Measurements from ENCODE around the gene NADK2.

Gene NADK2

GRCh38 chr5:36158144-36158543, 83.6 kb downstream of the NADK2 start:
- DNase-seq, result no peak

- DNase-seq, result no peak
Measured at GRCh38 chr5:36156619-36157018, 85.1 kb downstream of the NADK2 start.

DNA sequence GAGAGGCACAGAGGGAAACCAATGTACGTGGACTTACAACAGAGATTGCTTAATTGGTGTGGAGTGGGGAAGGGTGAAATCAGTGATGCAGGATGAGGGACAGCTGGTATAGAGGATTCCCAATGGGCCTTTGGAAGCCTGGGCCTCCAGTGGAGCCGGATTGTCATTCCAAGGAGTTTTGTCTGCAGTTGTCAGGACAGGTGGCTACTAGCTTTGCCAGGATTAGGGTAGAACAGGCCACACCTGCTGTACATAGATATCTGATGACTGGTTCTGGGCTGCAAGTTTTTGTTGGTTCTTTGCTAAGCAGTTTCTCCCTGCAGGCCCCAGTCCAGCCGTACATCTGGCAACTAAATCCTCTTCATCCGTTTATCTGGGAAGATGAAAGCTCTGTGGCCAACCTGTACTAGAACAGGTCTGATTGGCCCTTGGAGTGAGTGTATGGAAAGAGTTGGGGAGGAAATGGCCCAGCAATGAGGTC, 85.6 kb downstream of the NADK2 start:
- DNase-seq, result peak; percentile 32

DNA sequence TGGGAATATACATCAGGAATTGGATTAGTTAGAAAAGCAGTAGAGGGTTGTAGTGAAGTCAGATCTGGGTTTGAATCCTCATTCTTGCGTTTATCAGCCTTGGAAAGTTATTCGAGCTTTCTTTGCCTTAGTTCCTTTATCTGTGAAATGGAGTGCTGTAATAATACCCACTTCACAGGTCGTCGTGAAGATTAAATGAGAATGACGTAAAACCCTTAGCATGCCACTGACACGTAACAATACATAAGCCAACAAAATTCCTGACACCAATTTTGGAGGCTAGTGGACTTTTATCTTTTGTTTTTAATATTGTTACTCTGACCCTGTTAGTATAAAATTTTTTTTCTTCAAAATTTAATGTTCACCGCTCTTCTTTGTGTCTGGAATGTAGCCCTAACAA, 86.4 kb downstream of the NADK2 start:
- DNase-seq, result no peak

DNA sequence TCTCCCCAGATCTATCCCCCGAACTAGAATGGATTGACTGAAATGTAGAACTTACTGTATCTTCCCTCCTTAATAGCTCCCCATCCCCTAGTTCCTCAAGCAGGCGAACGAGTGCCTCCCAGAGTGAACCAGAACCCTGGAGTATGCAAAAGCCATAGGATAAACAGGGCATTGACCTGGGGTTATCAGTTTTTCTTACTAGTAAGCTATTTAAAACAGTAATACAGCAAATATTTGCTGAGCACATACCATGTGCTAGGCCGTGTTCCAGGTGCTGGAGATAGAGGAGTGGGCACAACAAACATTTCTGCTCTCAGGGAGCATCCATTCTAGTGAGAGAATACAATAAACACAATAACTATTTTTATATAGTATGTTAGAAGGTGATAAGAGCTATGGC, 88.0 kb downstream of the NADK2 start:
- no peak for DNase-seq

DNA sequence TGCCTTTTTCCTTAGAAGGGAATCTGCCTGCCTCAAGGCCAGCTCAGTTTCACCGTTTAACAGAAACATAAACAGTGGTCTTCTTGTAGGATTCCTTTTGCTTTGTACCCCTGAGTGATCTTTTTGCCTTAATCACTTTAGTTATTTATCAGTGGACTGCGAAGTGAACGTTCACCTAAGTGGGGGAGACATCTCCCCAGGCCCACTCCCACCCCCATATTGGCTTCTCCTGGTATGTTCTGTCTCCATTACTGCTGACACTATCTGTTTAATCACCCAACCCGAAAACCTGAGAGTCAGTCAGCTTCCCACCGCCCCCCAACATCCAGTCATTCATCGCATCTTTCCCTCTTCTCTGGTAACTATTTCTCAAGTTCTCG, 88.4 kb downstream of the NADK2 start:
- no peak for DNase-seq

DNA sequence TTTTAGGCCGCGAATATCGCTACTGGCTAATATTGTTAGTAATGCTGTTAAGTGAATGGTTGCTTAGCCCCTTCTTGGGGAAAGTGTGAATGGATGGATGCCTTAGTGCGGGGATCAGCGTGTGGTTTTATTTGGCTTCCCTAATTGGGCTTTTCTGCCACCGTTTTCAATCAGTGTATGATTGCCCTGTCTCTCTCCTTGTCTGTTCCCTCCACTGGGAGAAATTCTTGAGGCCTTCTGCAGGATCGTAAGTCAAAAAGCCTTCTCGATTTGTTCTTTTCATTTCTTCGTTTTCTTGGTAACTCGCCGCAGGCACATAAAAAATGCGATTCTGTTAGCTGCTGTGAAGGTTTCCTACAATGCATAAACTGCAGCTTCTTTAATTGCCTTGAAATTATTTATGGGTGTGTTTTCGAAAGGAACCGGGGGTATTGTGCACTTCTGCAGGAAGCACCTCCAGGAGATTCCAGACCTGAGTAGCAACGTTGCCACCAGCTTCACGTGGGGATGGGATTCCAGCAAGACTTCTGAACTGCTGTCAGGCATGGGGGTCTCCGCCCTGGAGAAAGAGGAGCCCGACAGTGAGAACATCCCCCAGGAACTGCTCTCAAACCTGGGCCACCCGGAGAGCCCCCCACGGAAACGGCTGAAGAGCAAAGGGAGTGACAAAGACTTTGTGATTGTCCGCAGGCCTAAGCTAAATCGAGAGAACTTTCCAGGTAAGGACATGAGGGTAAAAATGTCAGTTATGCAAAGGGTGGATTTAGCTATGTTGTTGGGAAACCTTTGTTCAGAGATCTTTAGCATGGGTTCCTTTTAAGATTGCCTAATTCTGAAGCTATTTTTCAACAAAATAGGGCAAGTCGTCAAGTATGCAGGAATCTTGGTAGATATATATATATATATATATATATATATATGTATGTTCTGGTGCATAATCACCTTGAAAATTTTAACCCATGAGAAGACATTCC, 89.1 kb downstream of the NADK2 start:
- DNase-seq, result peak; percentile 70

GRCh38 chr5:36151434-36152323, 90.0 kb downstream of the NADK2 start, which contains the start of the genes LMBRD2 and SKP2:
Gene LMBRD2 (minus strand): TSS chr5:36151887. CDS start chr5:36143349, 8,538 bp downstream.
Gene SKP2 (plus strand): TSS chr5:36152111. CDS start chr5:36152263, 152 bp downstream.
- peak; percentile 100 for DNase-seq

- DNase-seq, result peak; percentile 89
Measured at GRCh38 chr5:36150676-36151433, 90.9 kb downstream of the NADK2 start.

DNA sequence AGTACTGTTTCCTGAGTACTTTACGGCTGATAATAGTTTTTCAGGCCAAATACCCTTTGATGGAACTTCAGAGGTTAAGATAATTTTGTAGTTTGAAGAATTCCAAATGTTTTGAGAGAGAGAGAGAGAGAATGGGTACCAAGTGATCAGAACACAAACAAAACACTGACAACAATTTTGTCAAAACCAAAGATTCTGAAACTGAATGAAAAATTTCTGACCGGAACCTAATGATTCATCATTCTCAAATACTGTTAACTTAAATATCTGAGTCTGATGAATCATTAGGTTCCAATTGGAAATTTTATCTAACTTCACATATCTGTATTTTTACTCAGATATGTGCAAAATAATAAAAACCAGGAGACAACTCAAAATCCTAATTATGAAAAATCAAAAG, 94.0 kb downstream of the NADK2 start:
- no peak for DNase-seq

- no peak for DNase-seq
Measured at GRCh38 chr5:36146390-36146789, 95.3 kb downstream of the NADK2 start.

- no peak for DNase-seq
Measured at GRCh38 chr5:36145311-36145710, 96.4 kb downstream of the NADK2 start.
